GM21447 (cell line): Measurements from ENCODE around the gene HS6ST1.

Experiments
- ATAC-seq: cut with Tn5 transposase; IDR thresholded peaks from one replicate; pipeline ENCODE4 v1.9.1; 2021; ENCODE audit not compliant: unreplicated experiment

Gene HS6ST1, protein sequence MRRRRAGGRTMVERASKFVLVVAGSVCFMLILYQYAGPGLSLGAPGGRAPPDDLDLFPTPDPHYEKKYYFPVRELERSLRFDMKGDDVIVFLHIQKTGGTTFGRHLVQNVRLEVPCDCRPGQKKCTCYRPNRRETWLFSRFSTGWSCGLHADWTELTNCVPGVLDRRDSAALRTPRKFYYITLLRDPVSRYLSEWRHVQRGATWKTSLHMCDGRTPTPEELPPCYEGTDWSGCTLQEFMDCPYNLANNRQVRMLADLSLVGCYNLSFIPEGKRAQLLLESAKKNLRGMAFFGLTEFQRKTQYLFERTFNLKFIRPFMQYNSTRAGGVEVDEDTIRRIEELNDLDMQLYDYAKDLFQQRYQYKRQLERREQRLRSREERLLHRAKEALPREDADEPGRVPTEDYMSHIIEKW

DNA sequence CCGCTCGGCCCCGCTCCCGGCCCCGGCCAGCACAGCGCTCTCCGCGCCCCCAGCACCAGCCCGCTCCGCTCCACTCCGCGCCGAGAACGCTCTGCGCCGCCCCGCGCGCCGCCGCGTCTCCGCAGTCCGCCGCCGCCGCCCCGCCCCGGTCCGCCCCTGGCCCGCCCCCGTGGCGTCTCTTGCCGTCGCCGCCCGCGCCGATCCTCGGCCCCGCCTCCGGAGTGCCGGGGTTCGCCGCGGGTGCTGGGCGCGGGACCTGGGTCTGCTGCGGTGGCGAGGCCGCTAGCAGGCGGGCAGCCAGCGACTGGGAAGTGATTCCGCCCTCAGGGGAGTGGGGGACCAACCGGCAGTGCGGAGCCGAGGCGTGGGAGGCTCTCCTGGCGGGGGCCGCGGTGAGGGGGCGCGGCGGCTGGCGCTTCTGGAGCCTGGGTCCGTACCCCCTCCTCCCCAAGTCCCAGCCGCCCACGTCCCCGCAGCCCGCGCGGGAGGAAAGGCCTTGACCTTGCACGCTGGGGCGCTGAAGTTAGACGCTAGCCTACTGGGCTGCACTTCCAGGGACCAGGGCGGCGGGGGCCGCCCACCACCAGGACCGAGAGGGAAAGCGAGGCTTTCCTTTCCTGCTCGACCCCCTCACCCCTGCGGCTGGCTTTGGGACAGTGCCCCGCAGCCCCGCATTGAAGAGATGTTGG lies at the start of gene HS6ST1:
HS6ST1 (minus strand) TSS at position 93 of the 689 bp plus-strand sequence. CDS start 305 bp downstream, outside the sequence.
- ATAC-seq = peak; percentile 57

DNA sequence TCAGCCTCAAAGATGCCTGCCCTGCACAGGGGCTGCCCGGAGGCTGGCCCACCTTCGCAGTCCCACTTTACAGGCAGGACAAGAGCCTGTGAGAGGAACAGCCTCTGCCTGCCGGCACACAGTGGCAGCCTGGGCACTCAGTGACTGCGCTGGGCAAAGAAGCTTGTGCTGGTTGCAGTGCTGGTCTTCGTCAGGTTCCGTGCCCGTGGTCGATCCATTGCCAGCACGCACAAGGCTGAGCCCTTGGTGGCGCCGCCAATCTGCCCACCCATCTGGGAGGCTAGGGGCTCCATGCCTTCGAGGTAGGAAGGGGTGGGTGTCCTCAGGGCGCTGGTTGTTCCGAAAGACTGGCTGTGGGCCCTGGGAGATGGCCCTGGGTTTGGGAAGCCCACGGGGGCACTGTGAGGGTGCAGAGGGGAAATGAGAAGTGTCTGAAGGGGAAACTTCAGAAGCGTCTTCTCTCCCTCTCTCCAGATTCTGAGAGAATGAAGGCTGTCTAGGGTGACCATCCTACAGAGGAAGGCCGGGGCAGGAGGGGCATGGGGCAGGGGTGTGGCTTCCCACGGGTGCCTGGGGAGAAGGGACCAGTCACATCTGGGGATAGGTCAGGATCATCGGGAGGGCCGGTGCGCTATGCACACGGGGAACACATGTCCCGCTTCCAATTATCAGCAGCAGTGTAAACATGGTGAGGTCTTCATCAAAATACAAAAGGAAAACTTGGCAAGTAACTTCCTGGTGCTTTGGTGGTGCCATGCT lies 49.1 kb upstream of the HS6ST1 start:
- ATAC-seq = no peak

DNA sequence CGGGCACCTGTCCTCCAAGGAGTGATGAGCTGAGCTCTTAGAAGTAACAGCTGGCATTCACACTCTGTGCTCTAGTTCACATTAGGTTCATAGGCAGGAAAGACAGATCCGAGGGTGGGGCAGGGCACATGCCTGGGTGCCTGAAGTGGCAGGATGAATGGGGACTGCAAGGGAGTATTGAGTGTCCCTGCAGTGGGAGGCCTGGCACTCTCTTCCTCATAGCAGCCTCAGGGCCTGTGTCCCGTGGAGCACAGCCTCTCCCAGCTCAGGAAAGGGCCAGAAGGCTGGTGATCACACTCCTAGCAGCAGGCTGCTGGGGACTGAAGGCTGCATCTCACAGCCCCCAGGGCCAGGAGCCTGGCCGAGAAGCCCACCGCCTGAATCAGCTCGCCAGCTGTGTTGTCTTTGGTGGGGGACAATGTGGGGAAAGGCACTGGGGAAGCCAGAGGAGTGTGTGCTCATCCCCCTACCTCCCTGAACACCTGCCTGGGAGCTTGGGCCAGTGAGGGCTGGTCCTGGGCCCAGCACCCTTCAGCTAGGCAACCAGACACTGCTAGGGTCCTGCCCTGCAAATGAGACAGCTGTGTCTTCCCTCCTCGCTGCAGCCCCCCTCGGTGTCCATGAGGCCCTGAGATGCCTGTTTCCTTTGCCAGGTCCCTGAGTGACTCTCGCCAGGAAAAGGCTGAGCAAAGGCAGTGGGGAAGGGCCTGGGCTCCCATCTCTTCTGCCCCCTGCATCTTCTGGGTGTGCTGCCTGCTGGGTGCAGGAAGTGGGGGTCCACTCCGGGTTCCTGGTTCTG lies 48.2 kb upstream of the HS6ST1 start:
- no peak for ATAC-seq

DNA sequence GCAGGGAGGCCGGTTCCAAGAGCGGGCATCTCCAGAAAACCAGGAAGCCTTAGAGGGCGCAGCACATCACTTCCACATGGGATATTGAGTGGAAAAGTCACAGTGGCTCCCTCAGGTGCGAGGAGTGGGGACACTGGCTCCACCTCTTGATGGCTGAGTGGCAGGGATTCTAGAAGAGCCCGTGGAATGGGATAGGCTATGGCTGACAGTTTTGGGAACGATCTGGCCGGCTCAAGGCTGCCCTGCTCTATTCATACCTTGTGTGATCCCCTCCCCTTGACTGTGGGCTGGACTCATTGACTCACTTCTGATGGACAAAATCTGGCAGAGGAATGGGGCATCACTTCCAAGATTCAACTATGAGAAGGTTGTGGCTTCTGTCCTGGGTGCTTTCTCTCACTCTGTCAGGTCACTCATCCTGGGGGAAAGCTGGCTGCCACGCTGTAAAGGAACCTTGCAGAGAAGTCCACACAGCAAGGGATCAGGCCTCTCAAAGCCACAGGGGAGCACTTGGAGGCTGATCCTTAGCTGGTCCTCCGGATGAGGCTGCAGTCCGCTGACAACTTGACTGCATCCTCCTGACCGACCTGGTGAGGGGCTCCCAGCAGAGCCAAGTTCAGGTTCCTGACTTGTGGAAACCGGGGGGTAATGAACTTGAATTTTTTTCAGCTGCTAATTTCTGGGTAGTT lies 46.7 kb upstream of the HS6ST1 start:
- ATAC-seq = no peak

DNA sequence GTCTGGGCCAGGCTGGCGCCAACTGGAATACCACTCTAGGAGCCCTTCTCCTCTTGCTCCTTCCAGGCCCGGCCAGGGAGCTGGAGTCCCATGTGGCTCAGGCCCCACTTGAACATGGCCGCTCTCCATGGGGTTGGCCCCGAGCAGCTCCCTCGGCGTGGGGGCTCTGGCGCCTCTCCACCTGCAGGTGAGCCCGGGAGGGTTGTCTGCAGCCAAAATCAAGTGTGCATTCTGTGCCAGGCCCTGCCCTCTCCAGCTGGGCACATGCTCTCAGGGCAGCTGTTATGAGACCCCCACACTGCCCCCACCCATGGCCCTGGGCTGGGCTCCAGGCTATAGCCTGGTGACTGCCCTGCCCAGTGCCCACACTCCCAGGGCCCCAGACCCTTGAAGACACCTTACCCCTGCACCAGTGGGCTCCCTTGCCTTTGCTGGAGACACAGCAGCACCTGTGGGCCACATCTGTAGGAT lies 45.8 kb upstream of the HS6ST1 start:
- no peak for ATAC-seq

DNA sequence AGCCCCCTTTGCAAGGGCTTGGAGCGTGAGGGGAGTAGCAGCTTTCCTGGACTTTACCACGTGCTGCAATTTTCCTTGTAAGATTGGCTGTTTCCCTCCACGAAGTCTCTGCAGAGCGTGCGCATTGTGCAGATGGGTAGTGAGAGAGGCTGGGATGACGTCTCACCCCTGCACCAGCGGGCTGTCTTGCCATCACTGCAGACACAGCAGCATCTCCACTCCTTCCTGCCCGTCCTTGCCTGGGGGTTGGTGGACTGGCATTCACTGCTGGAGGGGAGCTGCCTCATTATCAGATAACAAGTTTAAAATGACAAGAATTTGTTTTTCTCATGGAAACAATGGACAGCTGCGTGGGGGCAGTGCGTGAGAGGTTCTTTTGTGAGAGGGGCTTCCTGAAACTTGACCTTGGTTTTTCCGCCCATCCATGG lies 45.3 kb upstream of the HS6ST1 start:
- ATAC-seq = no peak

DNA sequence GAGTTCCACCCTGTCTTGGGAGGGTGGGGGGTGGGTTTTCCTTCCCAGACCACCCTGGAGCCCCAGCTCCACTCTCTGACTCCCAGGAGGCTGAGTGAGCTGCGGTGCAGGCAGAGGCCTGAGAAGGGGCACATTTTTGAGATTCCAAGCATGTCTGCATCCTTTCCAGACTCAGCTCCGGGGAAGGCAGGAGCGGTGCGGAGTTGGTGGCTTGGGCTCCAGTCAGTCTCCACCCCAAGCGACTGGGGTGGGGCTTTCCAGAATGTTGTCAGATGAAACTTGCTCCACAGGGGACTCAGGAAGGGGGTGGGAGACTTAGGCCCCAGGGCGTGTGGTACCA lies 44.2 kb upstream of the HS6ST1 start:
- ATAC-seq = no peak

DNA sequence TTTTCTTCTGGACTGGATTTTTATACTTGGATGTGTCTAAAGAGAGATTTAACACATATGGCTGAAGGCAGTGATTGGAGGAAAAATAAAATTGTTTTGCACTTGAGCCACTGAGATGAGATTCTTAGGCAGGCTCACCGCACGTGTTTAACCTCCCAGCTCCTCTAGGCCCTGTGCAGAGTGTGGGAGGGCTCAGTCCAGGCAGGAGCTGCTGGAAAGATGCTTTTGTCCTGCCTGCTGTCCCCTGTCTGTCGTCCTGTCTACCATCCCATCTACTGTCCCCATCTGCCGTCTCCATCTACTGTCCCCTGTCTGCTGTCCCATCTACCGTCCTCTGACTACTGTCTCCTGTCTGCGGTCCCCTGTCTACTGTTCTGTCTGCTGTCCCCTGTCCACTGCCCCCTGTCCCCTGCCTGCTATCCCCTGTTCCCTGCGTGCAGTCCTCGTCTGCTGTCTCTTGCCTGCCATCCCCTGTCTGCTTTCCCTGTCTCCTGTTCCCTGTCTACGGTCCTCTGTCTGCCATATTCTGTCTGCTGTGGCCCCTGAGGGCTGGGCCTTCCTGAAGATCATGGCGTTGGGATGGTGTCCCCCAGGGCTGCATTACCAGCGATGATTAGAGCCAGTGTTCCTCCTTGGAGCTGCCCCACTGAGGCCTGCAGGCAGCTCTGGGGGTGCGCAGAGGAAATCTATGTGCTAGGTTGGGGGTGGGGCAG lies 43.7 kb upstream of the HS6ST1 start:
- no peak for ATAC-seq

DNA sequence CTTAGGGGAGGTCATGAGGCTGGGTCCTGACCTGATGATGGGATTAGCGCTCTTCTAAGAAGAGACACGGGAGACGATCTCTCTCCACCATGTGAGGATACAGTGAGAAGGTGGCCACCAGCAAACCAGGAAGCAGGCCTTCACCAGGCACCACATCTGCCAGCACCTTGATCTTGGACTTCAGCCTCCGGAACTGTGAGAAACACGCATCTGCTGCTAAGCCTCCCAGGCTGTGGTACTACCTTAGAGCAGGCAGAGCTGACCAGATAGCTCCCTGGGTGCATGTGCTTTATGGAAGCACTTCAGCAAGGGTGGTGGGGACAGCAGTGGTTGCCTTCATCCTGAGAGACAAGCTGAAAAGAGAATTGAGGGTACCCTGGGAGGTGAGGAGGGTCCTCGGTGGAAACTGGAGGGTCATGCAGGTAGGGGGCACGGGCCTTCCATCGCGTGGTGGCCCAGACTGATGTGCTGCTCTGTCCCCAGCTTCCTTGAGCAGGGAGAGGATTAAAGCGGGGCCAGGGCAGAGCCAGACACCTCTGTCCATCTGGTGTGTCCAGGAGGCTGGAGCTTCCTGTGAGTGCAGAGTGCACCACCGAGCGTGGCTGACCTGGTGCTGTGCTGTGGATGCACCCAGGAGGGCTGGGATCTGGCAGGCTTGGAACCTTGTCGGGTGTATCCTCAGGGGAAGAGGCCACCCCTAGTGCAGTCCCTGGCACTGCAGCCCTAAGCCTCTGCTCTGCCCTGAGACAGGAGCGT lies 42.9 kb upstream of the HS6ST1 start:
- no peak for ATAC-seq

DNA sequence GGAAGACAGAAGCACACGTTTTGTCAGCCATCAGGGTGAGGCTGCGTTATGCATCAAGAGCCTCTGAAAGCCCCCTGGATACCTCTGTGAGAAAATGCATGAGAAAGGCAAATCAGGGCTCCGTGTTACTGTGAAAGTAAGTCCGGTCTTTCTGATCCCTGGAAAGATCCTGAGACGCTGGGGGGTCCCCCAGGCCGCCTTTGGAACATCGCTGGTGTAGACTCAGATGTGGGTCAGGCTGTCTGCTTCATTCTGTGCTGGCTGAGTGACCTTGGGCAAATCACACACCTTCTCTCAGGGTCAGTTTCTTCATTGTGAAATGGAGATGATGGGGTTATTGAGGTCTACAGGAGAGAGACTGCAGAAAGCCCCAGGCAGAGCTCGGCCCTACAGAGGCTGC lies 42.0 kb upstream of the HS6ST1 start:
- no peak for ATAC-seq

DNA sequence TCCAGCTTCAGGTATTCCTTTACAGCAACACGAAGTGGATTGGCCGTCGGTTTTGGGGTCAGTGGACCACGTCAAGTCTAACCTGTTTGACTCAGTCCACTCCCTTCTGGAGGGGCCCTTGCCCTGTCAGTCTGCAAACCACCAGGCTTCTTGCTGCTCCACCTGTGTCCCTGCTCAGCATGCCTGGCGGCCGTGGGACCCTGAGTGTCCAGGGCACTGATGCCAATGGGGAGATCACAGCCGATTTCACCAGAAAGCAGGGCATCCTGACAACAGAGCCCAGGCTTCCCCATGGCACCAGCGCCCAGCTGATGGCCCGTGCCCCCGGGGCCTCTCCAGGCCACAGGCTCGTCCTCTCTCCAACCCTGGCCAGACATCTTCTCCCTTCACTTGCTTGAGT lies 41.2 kb upstream of the HS6ST1 start:
- ATAC-seq = no peak

DNA sequence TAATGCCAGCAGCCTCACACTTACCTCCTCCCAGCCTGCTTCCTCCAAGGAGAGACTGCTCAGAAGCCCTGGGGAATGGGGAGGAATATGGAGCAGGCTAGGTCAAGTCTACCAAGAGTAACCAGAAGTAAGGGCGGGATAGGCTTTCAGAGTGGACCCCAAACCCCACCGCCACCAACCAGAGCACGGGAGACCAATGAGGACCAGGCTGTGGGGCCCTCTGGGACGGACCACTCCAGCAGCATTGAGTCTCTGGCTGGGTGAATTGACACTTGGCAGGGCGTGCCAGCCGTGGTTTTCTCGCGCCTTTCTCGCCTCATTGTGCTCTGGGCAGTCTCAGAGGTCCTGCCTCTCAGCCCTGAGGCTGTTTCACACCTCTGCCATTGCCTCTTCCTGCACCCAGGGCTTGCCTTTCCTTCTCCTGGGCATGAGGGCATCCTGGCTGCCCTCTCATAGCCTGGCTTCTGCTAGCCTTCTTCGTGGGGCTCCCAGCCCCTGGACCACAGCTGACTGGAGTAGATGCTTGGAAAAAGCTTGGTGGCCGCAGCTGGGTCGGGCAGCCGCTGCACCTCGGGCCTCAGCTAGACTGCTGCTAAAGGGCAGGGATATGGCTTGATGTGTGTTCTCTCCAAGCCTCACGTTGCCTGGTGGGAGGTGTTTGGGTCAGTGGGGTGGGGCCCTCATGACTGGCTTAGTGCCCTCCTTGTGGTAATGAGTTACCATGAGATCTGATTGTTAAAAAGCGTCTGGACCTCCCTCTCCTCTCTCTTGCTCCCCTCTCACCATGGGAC lies 40.5 kb upstream of the HS6ST1 start:
- no peak for ATAC-seq

DNA sequence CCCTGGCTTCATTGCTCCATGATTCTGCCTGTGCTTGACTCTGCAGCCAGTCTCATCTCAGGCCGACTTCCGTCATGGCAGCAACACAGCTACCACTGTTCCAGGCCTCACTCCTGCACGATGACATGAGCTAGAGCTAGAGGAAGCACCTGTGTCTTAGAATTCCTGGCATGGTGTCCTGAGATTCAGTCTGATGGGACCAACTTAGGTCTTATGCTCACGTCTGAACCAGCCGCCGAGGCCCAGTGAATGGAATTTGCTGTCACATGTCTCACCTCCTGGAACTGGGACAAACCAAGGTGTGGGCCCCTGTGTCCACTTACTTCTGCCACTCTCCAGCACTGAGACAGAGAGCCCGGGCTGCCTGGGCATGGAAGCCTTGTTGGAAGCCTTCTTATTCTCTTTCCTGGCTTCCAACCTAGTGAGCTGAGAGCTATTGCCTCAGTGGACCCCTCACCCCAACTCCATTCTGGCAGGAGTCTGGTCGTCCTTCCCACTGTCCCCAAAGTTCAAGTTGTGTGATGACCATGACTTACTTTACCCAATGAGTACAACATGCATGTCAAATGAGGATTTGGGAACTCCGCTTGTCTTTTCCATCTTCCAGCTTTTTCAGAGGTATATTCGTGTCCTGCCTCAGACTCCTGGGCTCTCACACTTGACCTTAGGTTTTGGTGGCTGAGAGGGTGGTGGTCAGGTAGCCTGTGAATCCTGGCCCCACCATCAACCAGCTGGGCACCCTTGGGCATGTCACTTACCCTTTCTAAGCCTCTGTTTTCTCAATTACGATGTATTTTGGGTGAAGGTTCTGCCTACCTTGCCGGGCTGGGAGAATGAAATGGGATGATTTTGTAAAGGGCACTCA lies 39.1 kb upstream of the HS6ST1 start:
- ATAC-seq = no peak

DNA sequence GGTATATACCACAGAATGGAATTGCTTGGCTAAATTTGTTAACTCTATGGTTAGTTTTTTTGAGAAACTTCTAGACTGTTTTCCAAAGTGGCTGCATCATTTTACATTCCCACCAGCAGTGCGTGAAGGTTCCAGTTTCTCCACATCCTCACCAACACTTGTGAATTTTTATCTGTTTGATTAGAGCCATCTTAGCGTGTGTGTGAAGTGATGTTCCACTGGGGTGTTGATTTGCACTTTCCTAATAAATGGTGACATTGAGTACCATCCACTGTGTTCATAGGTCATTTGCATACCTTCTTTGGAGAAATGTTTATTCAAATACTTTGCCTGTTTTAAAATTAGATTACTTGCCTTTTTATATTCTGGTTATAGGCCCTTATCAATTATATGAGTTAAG lies 37.5 kb upstream of the HS6ST1 start:
- no peak for ATAC-seq

DNA sequence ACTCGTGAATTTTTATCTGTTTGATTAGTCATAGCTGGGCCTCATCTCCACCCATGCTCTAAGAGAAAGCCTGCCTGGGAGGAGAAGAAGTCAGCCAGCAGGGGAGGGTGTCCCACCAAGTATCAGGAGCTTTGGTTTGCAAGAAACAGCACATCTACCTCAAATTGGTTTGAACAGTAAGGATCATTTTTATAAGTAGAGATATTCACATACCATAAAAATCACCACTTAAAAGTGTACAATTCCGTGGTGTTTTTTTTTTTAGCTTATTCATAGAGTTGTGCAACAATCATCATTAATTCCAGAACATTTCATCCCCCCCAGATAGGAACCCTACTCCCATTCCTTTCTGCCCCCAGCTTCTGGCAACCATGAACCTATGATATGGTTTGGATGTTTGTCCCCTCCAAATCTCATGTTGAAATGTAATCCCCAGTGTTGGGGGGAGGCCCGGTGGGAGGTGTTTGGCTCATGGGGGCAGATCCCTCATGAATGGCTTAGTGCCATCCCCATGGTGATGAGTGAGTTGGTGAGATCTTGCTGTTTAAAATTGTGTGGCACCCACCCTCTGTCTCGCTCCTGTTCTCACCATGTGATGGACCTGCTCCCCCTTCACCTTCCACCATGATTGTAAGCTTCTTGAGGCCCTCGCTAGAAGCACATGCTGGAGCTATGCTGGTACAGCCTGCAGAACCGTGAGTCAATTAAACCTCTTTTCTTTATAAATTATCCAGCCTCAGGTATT lies 36.2 kb upstream of the HS6ST1 start:
- no peak for ATAC-seq

DNA sequence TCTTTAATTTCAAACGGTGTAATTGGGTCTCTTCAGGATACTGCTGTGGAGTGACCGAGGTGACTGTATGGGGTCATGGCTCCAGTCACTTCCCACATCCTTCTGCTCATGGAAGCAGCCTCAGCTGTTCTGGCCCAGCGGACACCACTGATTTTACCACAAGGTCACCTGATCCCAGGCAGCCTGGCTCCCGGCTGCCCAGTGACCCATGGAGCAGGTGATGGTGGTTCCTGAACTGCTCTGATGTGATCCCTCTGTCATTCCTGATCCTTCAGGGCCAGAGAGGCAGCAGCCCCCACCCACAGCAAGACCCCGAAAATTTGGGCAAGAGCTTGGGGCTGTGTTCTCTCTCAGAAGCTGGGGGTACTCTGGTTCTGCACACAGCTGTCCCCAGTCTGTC lies 35.5 kb upstream of the HS6ST1 start:
- no peak for ATAC-seq

DNA sequence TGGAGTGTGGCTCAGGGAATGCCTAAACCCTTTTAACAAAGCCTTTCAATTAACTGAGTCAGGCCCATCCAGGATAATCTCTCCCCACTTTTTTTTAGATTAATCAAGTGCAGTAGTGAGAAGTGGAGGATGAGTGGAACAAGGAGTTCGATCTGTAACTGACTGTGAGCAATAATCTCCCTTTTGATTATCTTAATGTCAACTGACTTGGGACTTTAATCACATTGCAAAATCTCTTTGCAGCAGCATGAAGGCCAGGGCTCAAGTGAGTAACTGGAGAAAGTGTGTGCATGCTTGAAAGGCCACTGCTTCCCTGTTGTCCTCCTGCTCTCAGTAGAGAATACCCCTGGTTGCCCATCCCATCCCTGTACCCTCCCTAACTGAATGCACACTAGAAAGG lies 32.1 kb upstream of the HS6ST1 start:
- no peak for ATAC-seq
